GM19328 (cell line): ENCODE data around the gene PGS1.
"Not testable (repeated sequence)": the region's sequence is repeated elsewhere in the genome, so short reads cannot be mapped to it uniquely, and the experiment has no call there.

Experiments used
- ATAC-seq: cut with Tn5 transposase; IDR thresholded peaks from one replicate; pipeline ENCODE4 v1.9.1; 2021; ENCODE audit warnings: mild to moderate bottlenecking, moderate library complexity; ENCODE audit not compliant: unreplicated experiment

Gene PGS1

DNA sequence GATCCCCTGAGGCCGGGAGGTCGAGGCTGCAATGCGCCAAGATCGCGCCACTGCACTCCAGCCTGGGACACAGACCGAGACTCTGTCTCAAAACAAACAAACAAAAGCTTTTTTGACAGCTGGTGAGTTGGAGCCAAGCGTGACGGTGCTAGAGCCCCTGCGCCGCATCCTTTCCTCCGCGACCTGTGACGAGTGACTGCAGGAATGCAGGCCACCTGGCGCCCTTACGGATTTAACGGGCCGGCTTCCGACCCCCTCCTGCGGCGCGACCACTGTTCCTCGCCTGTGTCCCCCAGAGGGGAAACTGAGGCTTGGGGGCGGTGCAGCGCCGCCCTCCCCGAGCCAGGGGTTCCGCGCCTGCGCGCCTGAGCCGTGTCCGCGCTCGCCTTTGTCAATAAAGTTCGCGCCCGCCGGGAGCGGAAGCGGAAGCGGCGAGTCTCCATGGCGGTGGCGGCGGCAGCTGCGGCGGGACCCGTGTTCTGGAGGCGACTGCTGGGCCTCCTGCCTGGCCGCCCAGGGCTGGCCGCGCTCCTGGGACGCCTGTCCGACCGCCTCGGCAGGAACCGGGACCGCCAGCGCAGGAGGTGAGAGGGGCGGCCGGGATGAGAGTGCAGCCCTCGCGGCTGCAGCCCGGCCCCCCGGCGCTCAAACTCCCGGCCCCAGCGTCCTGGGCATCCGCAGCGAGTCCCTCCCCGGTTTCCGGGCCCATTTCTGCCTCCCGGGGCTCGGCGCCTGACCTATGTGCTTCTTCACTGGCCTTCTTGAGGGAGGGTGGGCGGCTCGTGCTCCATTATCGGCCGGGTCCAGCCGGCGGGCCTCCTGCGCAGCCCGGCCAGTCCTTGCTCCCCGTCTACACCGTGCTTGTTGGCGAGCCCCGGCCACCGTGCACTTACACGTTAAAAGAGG, at the start of gene PGS1:
TSS of gene PGS1 (plus strand) at position 425 of the 906 bp plus-strand sequence. CDS start at position 442, 17 bp downstream.
- no peak for ATAC-seq

- no peak for ATAC-seq
These were observed 49.0 kb upstream of the PGS1 start for GRCh38 chr17:78329263-78330059.

DNA sequence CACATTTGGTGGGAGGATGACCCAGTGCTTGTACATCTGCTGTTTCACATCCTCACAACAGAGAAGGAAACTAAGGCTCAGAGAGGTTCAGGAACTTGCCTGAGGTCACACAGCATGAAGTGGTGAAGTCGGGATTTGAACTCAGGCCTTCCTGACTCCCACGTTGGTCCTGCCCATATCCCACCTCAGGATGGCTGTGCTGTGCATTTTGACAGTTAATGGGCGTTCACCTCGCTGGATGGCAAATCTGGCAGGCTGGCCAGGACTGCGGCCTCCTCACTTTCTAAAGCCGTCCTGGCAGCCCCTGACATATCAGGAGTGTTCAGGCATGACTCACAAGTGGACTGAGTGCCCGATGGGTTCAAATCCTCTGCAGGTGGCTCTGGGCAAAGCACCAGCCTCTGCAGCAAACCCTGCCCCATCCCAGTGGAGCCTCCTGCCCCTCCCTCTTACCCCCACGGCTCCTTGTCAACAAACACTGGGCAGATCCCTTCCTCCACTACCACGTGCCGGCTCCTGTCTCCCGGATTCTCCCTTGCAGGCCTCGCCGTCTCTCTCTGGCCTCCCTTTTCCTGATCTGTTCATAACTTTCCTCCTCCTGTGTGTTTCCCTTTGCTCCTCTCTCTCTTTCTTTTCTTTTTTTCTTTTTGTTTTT, 47.8 kb upstream of the PGS1 start:
- no peak for ATAC-seq

- ATAC-seq = not testable (repeated sequence)
These were observed 47.1 kb upstream of the PGS1 start for GRCh38 chr17:78331355-78331754.

DNA sequence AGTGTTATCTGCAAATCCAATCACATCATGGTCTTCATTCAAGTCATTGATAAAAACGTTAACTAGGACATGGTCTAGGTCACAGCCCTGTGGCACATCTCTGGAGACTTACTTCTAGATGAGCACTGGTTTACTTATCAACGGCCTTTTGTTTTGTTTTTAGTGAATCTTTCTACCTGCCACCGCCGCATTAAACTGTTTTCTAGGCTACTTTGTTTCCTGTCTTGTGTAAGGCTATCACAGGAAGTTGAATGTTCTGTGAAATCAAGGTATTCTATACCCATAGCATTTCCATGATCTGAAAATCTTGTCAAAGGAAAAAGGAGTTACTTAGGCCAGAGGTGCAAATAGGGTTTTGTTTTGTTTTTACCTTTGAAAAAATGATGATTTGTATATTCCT, 45.5 kb upstream of the PGS1 start:
- ATAC-seq = no peak

GRCh38 chr17:78335209-78335608, 43.2 kb upstream of the PGS1 start:
- no peak for ATAC-seq

DNA sequence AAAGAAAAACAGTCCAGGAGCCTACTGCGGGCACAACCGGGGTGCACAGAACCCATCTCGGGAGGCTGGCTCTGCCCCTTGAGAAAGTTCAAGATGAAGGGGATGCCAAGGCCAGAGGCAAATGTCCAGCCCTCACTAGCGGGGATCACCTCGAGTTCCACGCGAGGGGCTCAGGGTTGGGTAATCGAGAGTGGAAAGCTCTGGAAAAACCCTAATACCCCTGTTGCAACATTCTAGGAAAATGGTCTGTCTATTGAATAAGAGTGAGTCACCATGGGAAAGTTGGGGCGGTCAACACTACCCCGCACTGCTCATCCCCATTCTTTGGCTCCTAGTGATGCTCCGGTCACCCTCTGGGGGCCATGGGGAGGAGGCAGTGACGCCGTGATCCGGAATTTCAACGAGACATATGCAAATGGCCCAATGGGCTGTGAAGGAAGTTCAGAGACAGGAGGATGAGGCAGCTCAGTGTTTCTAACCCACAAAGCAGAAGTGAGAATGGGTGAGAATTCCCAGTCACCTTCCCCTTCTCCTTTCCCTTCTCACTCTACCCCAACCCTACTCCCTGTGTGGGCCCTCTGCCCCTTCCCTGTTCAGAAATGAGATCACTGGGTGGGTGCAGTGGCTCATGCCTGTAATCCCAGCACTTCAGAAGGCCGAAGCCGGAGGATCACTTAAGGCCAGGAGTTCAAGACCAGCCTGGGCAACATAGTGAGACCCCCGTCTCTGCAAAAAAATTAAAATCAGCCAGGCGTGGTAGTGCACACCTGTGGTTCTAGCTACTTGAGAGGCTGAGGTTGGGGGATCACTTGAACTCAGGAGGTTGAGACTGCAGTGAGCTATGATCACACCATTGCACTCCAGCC, 41.0 kb upstream of the PGS1 start:
- no peak for ATAC-seq

GRCh38 chr17:78338486-78339259, 39.8 kb upstream of the PGS1 start:
- no peak for ATAC-seq

DNA sequence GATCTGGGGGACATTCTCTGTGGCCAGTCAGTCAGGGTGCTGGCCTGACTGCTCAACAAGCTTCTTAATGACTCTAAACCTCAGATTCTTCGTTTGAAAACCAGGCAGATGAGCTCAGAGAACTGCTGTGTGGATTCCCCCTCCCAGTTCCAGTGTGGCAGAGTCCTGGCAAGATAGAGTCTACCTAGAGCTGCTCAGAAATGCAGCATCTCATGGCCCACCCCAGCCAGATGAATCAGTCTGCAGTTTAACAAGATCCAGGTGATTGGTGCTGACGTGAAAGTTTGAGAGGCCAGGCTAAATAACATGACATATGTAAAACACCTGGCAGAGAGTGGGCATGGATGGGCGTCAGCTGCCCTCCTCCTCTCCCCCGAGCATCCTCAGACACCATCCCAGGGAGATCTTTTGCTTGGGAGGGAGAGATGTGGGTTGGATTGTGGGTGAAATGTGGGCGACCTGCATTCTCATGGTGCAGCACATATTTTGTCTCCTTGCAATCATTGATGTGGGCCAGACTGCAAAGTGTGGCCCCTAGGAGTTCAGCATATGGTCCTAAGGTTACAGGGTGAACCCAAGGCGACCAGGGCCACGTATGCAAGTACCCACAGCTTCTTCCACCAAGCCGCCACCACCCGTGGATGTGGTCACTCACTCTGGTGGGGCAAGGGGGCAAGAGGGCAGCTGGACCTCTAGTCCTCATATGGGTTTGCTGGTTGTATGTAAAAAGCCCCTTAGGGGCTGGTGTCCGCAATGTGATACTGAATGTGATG, 38.1 kb upstream of the PGS1 start:
- no peak for ATAC-seq

GRCh38 chr17:78341559-78342448, 36.6 kb upstream of the PGS1 start:
- ATAC-seq = no peak

GRCh38 chr17:78342449-78343186, 35.8 kb upstream of the PGS1 start:
- ATAC-seq = no peak

DNA sequence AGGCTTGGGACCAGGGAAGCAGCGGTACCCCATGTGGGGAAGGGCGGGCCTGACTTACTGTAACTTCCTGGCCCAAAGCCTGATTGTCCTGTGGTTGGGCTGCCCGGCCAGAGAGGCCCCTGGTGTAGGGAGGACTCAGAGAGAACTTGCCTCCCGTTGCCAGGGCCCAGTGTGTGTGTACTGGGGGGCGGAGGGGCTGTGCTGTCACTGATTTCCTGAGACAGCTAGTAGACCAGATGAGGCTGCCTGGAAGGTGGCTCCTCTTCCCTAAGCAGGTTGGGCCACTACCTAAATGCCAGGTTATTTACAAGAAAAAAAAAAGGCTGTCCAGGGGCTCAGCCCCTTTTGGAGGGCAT, 35.3 kb upstream of the PGS1 start:
- ATAC-seq = no peak

GRCh38 chr17:78343543-78344201, 34.8 kb upstream of the PGS1 start:
- ATAC-seq = no peak

DNA sequence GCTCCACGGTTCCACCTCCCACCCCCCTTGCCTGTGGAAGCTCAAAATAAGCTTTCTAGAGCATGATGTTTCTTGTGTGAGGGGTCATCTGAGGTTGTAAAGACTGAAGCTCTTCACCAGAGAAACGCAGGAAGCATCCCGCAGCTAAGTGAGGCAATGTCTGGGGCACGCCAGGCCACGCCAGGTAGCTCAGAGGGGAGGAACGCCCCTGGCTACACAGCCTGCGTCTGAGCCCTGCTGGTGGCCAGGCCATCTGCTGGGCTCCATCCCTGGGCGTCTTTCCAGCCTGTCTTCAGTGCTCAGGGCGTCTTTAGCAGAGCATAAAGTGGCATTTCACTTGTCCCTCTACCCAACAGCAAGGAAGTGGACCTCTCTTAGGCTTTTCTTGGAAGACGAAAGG, 33.8 kb upstream of the PGS1 start:
- no peak for ATAC-seq

GRCh38 chr17:78345172-78345571, 33.3 kb upstream of the PGS1 start:
- no peak for ATAC-seq

DNA sequence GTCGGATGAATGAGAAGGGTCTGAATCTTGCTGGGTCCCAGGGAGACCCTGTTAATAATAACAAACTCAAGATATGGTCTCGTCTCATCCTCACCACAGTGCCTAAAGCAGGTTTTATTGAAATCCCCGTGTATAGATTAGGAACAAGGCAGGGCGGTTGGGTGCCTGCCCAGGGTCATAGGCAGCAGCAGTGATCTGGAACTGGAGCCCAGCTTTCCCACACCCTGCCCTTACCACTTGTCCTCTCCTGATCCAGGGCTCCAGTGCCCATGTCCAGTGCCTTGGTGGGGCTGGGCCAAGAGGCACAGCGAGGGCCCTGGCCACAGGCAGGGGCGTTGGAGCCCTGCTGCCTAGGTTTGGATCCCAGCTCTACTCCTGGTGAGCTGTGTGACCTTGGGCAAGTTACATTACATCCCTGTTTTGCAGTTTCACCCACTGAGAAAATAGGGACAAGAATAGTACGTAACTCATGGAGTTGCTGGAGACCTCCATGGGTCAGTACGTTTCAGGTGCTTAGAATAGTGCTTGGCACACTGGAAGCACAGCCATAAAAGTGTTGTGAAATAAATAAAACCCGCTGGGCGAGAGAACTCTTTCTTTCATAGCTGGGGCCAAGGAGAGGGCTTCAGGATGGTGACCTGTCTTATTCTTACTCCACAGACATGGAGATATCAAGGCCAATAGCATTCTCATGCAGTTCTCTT, 32.5 kb upstream of the PGS1 start:
- ATAC-seq = no peak
